ENCODE data around the gene ENDOD1.
"Not testable (repeated sequence)": the region's sequence is repeated elsewhere in the genome, so short reads cannot be mapped to it uniquely, and the experiment has no call there.

ENDOD1 gene

GRCh38 chr11:95136747-95137146 is 47.1 kb downstream of the ENDOD1 start:
- H3K4me3 ChIP-seq (ENCODE audit: insufficient read depth, low read depth, low read length); H3K36me3 ChIP-seq (ENCODE audit: control insufficient read depth, insufficient read depth, low read length); H3K27ac ChIP-seq (ENCODE audit: insufficient read depth, low read depth, low read length, poor library complexity, severe bottlenecking); H3K4me1 ChIP-seq (ENCODE audit: control insufficient read depth, insufficient read depth, low read length); H3K9me3 ChIP-seq (ENCODE audit: control insufficient read depth, low read length): not testable (repeated sequence)
- peaks cover 20% of the 10 kb centered on the region for H3K27me3 ChIP-seq (ENCODE audit: control insufficient read depth, insufficient read depth, low read length, poor library complexity, severe bottlenecking)
- WGBS, 2 experiments: 96 to 100% methylated on average over 4 of the region's 4 CpGs

GRCh38 chr11:95137299-95137698 is 47.7 kb downstream of the ENDOD1 start:
- Histone ChIP-seq H3K4me1 (ENCODE audit: control insufficient read depth, insufficient read depth, low read length) (no peaks in the 10 kb centered on the region), H3K36me3 (ENCODE audit: control insufficient read depth, insufficient read depth, low read length) (no peaks in the 10 kb centered on the region), H3K4me3 (ENCODE audit: insufficient read depth, low read depth, low read length) (no peak overlapping the region), H3K27me3 (ENCODE audit: control insufficient read depth, insufficient read depth, low read length, poor library complexity, severe bottlenecking) (peaks cover 26% of the 10 kb centered on the region), H3K9me3 (ENCODE audit: control insufficient read depth, low read length) (no peaks in the 10 kb centered on the region), H3K27ac (ENCODE audit: insufficient read depth, low read depth, low read length, poor library complexity, severe bottlenecking) (no peak overlapping the region)

- H3K4me3 ChIP-seq (ENCODE audit: insufficient read depth, low read depth, low read length): no peak overlapping the region
- H3K9me3 ChIP-seq (ENCODE audit: control insufficient read depth, low read length): no peaks in the 10 kb centered on the region
- peaks cover 37% of the 10 kb centered on the region for H3K27me3 ChIP-seq (ENCODE audit: control insufficient read depth, insufficient read depth, low read length, poor library complexity, severe bottlenecking)
- WGBS, 2 experiments: 30 to 43% methylated on average over 1 to 2 of the region's 2 CpGs
- no peaks in the 10 kb centered on the region for H3K4me1 ChIP-seq (ENCODE audit: control insufficient read depth, insufficient read depth, low read length)
- H3K27ac ChIP-seq (ENCODE audit: insufficient read depth, low read depth, low read length, poor library complexity, severe bottlenecking): no peak overlapping the region
- H3K36me3 ChIP-seq (ENCODE audit: control insufficient read depth, insufficient read depth, low read length): no peaks in the 10 kb centered on the region
Measured at GRCh38 chr11:95138448-95138847, 48.8 kb downstream of the ENDOD1 start.

GRCh38 chr11:95140397-95141033 is 50.9 kb downstream of the ENDOD1 start:
- Histone ChIP-seq H3K27ac (ENCODE audit: insufficient read depth, low read depth, low read length, poor library complexity, severe bottlenecking) (no peak overlapping the region), H3K9me3 (ENCODE audit: control insufficient read depth, low read length) (no peaks in the 10 kb centered on the region), H3K36me3 (ENCODE audit: control insufficient read depth, insufficient read depth, low read length) (no peaks in the 10 kb centered on the region), H3K27me3 (ENCODE audit: control insufficient read depth, insufficient read depth, low read length, poor library complexity, severe bottlenecking) (peaks cover 58% of the 10 kb centered on the region), H3K4me3 (ENCODE audit: insufficient read depth, low read depth, low read length) (no peak overlapping the region), H3K4me1 (ENCODE audit: control insufficient read depth, insufficient read depth, low read length) (no peaks in the 10 kb centered on the region)
- WGBS, 2 experiments: 73 to 84% methylated on average over 4 of the region's 4 CpGs

GRCh38 chr11:95142431-95142830 is 52.8 kb downstream of the ENDOD1 start:
- Histone ChIP-seq H3K4me1 (ENCODE audit: control insufficient read depth, insufficient read depth, low read length) (no peaks in the 10 kb centered on the region), H3K27ac (ENCODE audit: insufficient read depth, low read depth, low read length, poor library complexity, severe bottlenecking) (no peak overlapping the region), H3K9me3 (ENCODE audit: control insufficient read depth, low read length) (no peaks in the 10 kb centered on the region), H3K36me3 (ENCODE audit: control insufficient read depth, insufficient read depth, low read length) (no peaks in the 10 kb centered on the region), H3K27me3 (ENCODE audit: control insufficient read depth, insufficient read depth, low read length, poor library complexity, severe bottlenecking) (peaks cover 77% of the 10 kb centered on the region), H3K4me3 (ENCODE audit: insufficient read depth, low read depth, low read length) (no peak overlapping the region)
- 77 to 93% methylated on average over 1 to 2 of the region's 2 CpGs for WGBS, 2 experiments

GRCh38 chr11:95143106-95143681 is 53.5 kb downstream of the ENDOD1 start:
- no peak overlapping the region for H3K27ac ChIP-seq (ENCODE audit: insufficient read depth, low read depth, low read length, poor library complexity, severe bottlenecking)
- H3K36me3 ChIP-seq (ENCODE audit: control insufficient read depth, insufficient read depth, low read length): no peaks in the 10 kb centered on the region
- H3K9me3 ChIP-seq (ENCODE audit: control insufficient read depth, low read length): no peaks in the 10 kb centered on the region
- 83 to 89% methylated on average over 6 of the region's 6 CpGs for WGBS, 2 experiments
- H3K4me3 ChIP-seq (ENCODE audit: insufficient read depth, low read depth, low read length): no peak overlapping the region
- peaks cover 84% of the 10 kb centered on the region for H3K27me3 ChIP-seq (ENCODE audit: control insufficient read depth, insufficient read depth, low read length, poor library complexity, severe bottlenecking)
- no peaks in the 10 kb centered on the region for H3K4me1 ChIP-seq (ENCODE audit: control insufficient read depth, insufficient read depth, low read length)

- WGBS, 2 experiments: 91 to 92% methylated on average over 7 of the region's 7 CpGs
- no peak overlapping the region for H3K27ac ChIP-seq (ENCODE audit: insufficient read depth, low read depth, low read length, poor library complexity, severe bottlenecking)
- peaks cover 97% of the 10 kb centered on the region for H3K27me3 ChIP-seq (ENCODE audit: control insufficient read depth, insufficient read depth, low read length, poor library complexity, severe bottlenecking)
Measured at GRCh38 chr11:95144313-95145235, 54.9 kb downstream of the ENDOD1 start.

GRCh38 chr11:95145430-95146060 is 55.9 kb downstream of the ENDOD1 start:
- Histone ChIP-seq H3K4me3 (ENCODE audit: insufficient read depth, low read depth, low read length) (no peak overlapping the region), H3K9me3 (ENCODE audit: control insufficient read depth, low read length) (no peaks in the 10 kb centered on the region), H3K27ac (ENCODE audit: insufficient read depth, low read depth, low read length, poor library complexity, severe bottlenecking) (no peak overlapping the region), H3K27me3 (ENCODE audit: control insufficient read depth, insufficient read depth, low read length, poor library complexity, severe bottlenecking) (peaks cover 97% of the 10 kb centered on the region), H3K4me1 (ENCODE audit: control insufficient read depth, insufficient read depth, low read length) (peaks cover 16% of the 10 kb centered on the region), H3K36me3 (ENCODE audit: control insufficient read depth, insufficient read depth, low read length) (no peaks in the 10 kb centered on the region)
- WGBS, 2 experiments: 88 to 90% methylated on average over 4 of the region's 4 CpGs

More at GRCh38 chr11:95144313-95145235, 54.9 kb downstream of the ENDOD1 start:
- no peaks in the 10 kb centered on the region for H3K36me3 ChIP-seq (ENCODE audit: control insufficient read depth, insufficient read depth, low read length)
- H3K4me1 ChIP-seq (ENCODE audit: control insufficient read depth, insufficient read depth, low read length): peaks cover 6% of the 10 kb centered on the region
- H3K9me3 ChIP-seq (ENCODE audit: control insufficient read depth, low read length): no peaks in the 10 kb centered on the region
- H3K4me3 ChIP-seq (ENCODE audit: insufficient read depth, low read depth, low read length): no peak overlapping the region

GRCh38 chr11:95147364-95147905 is 57.8 kb downstream of the ENDOD1 start:
- Histone ChIP-seq H3K36me3 (ENCODE audit: control insufficient read depth, insufficient read depth, low read length) (no peaks in the 10 kb centered on the region), H3K27me3 (ENCODE audit: control insufficient read depth, insufficient read depth, low read length, poor library complexity, severe bottlenecking) (peaks cover 86% of the 10 kb centered on the region), H3K4me3 (ENCODE audit: insufficient read depth, low read depth, low read length) (no peak overlapping the region), H3K27ac (ENCODE audit: insufficient read depth, low read depth, low read length, poor library complexity, severe bottlenecking) (no peak overlapping the region), H3K4me1 (ENCODE audit: control insufficient read depth, insufficient read depth, low read length) (peaks cover 16% of the 10 kb centered on the region), H3K9me3 (ENCODE audit: control insufficient read depth, low read length) (no peaks in the 10 kb centered on the region)
- WGBS, 2 experiments: 57 to 77% methylated on average over 2 of the region's 4 CpGs

GRCh38 chr11:95148406-95148805 is 58.8 kb downstream of the ENDOD1 start:
- H3K27me3 ChIP-seq (ENCODE audit: control insufficient read depth, insufficient read depth, low read length, poor library complexity, severe bottlenecking): peaks cover 76% of the 10 kb centered on the region
- no peak overlapping the region for H3K4me3 ChIP-seq (ENCODE audit: insufficient read depth, low read depth, low read length)
- no peaks in the 10 kb centered on the region for H3K9me3 ChIP-seq (ENCODE audit: control insufficient read depth, low read length)
- H3K36me3 ChIP-seq (ENCODE audit: control insufficient read depth, insufficient read depth, low read length): no peaks in the 10 kb centered on the region
- peaks cover 16% of the 10 kb centered on the region for H3K4me1 ChIP-seq (ENCODE audit: control insufficient read depth, insufficient read depth, low read length)
- no peak overlapping the region for H3K27ac ChIP-seq (ENCODE audit: insufficient read depth, low read depth, low read length, poor library complexity, severe bottlenecking)
